Stimulated activated naive CD4-positive, alpha-beta T cell treated with Interleukin-2 at 50 U/mL for 16 hours (primary cell): ENCODE measurements around the gene PLLP.

Experiments used
- DNase-seq: peaks from one replicate; lab custom pipeline; 2025; lab: John Stamatoyannopoulos, UW

The PLLP gene

GRCh38 chr16:57225978-57226377, 58.5 kb downstream of the PLLP start:
- no peak for DNase-seq

- DNase-seq = no peak
Measured at GRCh38 chr16:57224651-57225335, 59.7 kb downstream of the PLLP start.

- no peak for DNase-seq
Measured at GRCh38 chr16:57223057-57223456, 61.4 kb downstream of the PLLP start.

GRCh38 chr16:57216968-57217367, 67.5 kb downstream of the PLLP start:
- no peak for DNase-seq

DNA sequence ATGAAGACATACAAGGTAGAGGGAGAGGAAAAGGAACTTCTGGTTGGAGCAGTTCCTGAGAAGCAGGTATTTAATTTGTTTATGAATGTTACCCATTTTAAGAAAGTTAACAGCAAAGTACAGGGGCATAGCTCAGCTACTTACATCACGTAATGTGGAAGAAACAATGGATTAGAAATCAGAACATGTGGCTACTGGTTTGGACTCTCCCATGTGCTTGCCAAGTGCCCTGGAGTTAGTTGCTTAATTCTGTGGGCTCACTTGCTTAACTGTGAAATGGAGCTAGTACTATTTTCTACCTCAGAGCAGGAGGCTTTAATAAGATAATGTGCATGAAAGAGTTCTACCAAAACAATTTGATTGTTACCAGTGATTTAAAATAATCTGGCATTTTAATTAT, 71.0 kb downstream of the PLLP start:
- no peak for DNase-seq

- DNase-seq = no peak
Measured at GRCh38 chr16:57209780-57210179, 74.7 kb downstream of the PLLP start.

DNA sequence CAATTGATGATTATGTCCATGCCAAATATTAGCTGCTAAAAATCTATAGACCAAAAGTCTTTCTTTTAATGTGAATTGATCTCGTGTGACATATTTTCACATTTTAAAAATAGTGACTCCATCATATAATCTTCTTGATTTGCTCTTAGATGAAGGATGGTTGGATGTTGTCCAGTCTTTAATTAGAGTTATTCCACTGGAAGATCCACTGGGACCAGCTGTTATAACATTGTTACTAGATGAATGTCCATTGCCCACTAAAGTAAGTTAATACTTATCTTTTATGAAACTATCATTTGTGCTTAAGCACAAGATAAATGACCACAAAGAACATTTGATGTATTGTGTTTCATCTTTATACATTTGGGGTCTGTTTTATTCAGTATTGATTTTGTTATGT, 75.5 kb downstream of the PLLP start:
- no peak for DNase-seq
